GM13976 (cell line): ENCODE measurements around the gene PLCB1.
A peak's percentile ranks its signal among the peaks of the same experiment; 100 is the strongest.
"Not testable (repeated sequence)": the region's sequence is repeated elsewhere in the genome, so short reads cannot be mapped to it uniquely, and the experiment has no call there.

Experiments
- DNase-seq: peaks from one replicate; pipeline ENCODE4 v3.0.0; 2012; ENCODE audit warnings: low spot score
- in situ Hi-C: fragments of 300-500 bp; cut with MboI; formaldehyde crosslinking; loops from one replicate; pipeline ENCODE4 v1.12.0; 2022; ENCODE audit warnings: low sequenced_read_pairs, mixed read lengths, inconsistent platforms; ENCODE audit not compliant: unreplicated experiment
- TF ChIP-seq, protein P1 (sequence below): IDR thresholded peaks from 2 replicates; pipeline ENCODE4 v1.5.1; 2012; ENCODE audit warnings: borderline replicate concordance, mild to moderate bottlenecking; ENCODE audit not compliant: insufficient read depth; ENCODE audit errors: extremely low read depth, missing control alignments, control extremely low read depth

Gene PLCB1

DNA sequence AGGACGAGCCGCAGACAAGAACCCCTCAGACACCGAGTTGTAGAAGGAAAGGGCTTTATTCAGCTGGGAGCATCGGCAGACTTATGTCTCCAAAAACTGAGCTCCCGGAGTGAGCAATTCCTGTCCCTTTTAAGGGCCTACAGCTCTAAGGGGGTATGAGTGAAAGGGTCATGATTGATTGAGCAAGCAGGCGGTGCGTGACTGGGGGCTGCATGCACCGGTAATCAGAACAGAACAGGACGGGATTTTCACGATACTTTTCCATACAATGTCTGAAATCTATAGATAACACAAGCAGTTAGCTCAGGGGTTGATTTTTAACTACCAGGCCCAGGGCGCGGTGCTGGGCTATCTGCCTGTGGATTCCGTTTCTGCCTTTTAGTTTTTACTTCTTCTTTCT is 710.5 kb downstream of the PLCB1 start:
- TF ChIP-seq, protein P1, sequence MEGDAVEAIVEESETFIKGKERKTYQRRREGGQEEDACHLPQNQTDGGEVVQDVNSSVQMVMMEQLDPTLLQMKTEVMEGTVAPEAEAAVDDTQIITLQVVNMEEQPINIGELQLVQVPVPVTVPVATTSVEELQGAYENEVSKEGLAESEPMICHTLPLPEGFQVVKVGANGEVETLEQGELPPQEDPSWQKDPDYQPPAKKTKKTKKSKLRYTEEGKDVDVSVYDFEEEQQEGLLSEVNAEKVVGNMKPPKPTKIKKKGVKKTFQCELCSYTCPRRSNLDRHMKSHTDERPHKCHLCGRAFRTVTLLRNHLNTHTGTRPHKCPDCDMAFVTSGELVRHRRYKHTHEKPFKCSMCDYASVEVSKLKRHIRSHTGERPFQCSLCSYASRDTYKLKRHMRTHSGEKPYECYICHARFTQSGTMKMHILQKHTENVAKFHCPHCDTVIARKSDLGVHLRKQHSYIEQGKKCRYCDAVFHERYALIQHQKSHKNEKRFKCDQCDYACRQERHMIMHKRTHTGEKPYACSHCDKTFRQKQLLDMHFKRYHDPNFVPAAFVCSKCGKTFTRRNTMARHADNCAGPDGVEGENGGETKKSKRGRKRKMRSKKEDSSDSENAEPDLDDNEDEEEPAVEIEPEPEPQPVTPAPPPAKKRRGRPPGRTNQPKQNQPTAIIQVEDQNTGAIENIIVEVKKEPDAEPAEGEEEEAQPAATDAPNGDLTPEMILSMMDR, result no peak
- no peak for DNase-seq

DNA sequence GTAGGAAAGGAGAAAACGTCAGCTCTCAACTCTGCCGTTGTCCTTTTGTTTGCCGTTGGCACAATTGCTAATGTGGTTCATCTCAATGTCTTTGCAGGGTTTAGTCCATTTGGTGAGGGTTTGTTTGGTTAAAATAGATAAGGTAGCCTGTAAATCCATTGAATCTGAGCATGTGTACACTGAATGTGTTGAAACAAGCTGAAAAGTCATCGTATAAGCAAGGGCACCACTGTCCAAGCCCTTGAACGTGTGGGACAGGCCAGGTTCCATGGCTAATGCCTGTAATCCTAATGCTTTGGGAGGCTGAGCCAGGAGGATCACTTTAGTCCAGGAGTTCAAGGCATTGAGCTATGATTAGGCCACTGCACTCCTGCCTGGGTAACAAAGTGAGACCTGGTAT is 712.1 kb downstream of the PLCB1 start:
- in situ Hi-C loops, result no loop called here
- no peak for DNase-seq
- TF ChIP-seq, protein P1, result no peak

More for the DNA sequence above, 710.5 kb downstream of the PLCB1 start:
- in situ Hi-C loops, result no loop called here

DNA sequence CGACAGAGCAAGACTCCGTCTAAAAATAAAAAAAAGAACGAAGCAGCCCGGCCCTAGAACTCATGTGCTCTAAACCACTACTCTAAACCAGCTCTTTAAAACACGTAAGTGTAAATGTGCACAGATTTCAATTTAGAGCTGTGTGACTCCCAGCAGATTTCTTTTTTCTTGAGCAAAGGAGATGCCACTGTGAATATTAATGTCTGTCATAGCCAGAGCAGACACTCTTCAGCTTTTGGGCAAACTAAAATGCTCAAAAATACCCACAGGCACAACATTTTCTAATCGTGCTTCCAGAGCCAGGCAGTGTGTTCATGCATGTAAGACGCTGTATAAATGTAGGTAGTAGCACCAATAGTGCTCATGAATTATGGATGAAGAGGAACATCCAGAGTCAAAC is 717.9 kb downstream of the PLCB1 start:
- in situ Hi-C loops, result no loop called here
- DNase-seq, result no peak
- TF ChIP-seq, protein P1, result no peak

DNA sequence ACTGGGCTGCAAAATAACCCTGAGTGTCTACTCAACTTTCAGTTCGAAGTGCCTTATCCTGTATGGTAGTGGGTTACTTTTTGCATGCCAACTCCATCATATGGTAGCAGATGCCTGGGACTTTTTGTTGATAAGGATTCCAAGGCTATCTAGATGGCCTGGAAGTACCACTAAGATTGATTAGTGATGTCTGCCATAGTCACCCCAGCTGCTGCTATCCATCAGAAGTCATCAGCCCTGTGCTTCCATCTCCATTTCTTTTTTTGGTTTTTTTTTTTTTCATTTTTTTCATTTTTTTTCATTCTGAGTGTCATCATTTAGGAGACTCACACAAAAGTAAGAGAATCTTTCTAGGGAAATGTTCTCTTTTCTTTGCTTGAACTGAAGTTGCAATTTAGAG is 719.4 kb downstream of the PLCB1 start:
- no peak for DNase-seq
- in situ Hi-C loops, result no loop called here
- TF ChIP-seq, protein P1, result no peak

DNA sequence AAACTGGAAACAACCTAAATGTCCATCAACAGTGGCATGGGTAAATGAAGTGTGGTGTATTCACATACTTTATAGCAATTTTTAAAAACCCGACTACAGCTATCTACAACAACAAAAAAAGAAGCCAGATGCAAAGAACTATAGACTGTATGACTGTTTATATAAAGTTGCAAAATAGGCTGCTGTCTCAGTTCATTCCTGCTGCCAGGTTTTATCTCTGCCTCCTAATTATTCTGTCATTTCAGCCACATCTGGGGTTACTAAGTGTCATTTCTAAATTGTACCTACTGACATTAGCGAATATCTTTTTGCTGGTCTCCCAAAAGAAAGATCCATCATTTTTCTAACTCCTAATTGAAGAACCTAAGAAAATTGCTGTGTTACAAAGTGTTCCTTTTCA is 719.9 kb downstream of the PLCB1 start:
- DNase-seq, in situ Hi-C loops: not testable (repeated sequence)

DNA sequence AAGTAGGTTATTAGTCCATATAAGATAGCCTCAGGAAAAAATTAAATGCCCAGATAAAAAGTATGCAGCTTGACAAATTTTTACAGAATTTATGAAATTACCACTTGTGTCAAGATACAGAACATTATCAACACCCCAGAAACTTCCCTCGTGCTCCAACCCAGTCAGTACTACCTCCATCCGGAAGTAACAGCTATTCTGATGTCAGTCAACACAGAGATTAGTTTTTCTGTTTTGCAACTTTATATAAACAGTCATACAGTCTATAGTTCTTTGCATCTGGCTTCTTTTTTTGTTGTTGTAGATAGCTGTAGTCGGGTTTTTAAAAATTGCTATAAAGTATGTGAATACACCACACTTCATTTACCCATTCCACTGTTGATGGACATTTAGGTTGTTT is 721.1 kb downstream of the PLCB1 start:
- DNase-seq, in situ Hi-C loops: not testable (repeated sequence)

DNA sequence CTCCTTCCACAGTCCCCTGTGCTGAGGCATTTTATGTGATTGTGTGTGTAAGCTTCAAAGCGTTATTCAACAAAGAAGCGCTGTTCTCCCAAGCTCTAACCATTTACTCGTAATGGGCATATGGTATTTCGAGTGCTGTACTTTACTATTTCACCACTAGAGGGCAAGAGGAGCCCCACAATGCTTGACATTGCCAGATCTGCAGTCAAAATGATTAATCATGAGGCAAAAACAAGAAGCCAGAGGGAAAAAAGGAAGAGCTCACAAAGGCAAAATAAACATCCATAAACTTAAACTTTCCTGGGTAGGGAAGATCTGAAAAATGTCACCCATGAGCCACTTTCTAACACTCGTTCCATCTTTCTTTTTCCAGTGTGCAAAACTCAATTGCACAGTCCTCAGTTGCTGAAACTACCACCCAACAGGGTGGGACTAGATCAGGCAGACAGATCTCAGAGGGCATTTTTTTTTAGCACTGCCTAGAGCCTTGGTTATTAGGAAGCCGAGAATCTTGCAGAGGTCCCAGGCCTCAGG is 721.8 kb downstream of the PLCB1 start:
- peak; percentile 39 for DNase-seq
- TF ChIP-seq, protein P1, result peak; percentile 73
- in situ Hi-C loops, result no loop called here

DNA sequence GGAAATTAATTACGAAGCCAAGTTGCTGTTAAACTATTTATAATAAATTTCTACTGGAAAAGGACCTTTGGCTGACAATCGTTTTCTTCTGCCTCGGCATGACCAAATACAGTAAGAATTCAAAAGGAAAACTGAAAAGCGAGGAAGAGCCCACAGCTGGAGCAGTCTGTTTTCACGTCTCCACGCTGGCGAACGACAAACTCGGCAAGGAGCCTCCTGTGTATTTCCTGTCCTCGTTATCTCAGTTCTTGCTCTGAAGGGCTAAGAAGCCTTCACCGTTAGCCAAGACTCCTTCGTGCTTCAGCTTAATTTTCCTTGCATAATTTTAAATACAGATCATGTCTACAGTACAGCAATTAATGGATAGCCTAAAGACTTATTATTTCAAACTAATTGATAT is 722.5 kb downstream of the PLCB1 start:
- TF ChIP-seq, protein P1, result no peak
- in situ Hi-C loops, result no loop called here
- no peak for DNase-seq
